HepG2 (cell line): Measurements from ENCODE around the gene DLX6. TPM values are rescaled to one million over a fixed set of nuclear protein-coding genes. Genes with fewer than 3 reads are reported as not detected.

ENCODE experiments used
- ATAC-seq: fragments of 200-7000 bp; cut with Tn5 transposase; 3 replicates; pipeline ENCODE4 v1.9.1; 2020; ENCODE audit warnings: mild to moderate bottlenecking, moderate library complexity
- BruUV-seq: library from RNA; stranded (reverse); fragments of 400-500 nt; replicated peaks from 2 replicates; lab custom pipeline; 2021; lab: Mats Ljungman, UMichigan
- CTCF ChIA-PET: fragments of 300-600 bp; formaldehyde crosslinking; extraction: SDS; loops from one replicate; lab custom pipeline; 2021; ENCODE audit warnings: low total read pairs, inconsistent platforms, low intra/inter-chr PET ratio; lab: Yijun Ruan, JAX
- POLR2A ChIA-PET: fragments of 350-600 bp; sonication (Branson Sonifier 250); formaldehyde crosslinking; loops from one replicate; lab custom pipeline; 2020; ENCODE audit warnings: antibody characterized with exemption, inconsistent platforms; lab: Yijun Ruan, JAX
- DNase-seq: peaks from one replicate; pipeline ENCODE4 v3.0.0-alpha.2; 2015; ENCODE audit warnings: low spot score
- FAIRE-seq: peaks from 3 replicates; lab custom pipeline; 2011; peaks lifted over from hg19 to GRCh38; lab: Jason Lieb, UNC
- H2AFZ ChIP-seq: one replicate; pipeline ENCODE4 v1.6.1; 2011; ENCODE audit warnings: low read length, inconsistent platforms
- H3K27ac ChIP-seq: fragments of 300-600 bp; 3 replicates; pipeline ENCODE4 v1.8.0; 2011; ENCODE audit warnings: mixed run types, mild to moderate bottlenecking, mixed read lengths, low read length, inconsistent platforms; ENCODE audit not compliant: insufficient read depth; ENCODE audit errors: extremely low read length
- H3K27me3 ChIP-seq, 2 experiments: fragments of 200-600 bp in 1 of 2; 2 replicates in 1 of 2; 3 replicates in 1 of 2; pipeline versions ENCODE4 v1.6.0 to v1.8.0; 2011; ENCODE audit warnings: low read length in 2 of 2, mild to moderate bottlenecking in 2 of 2, moderate library complexity in 2 of 2, inconsistent platforms in 1 of 2; ENCODE audit not compliant: insufficient read depth in 2 of 2, control insufficient read depth in 1 of 2
- H3K36me3 ChIP-seq, 2 experiments: fragments of 200-600 bp in 1 of 2; replicated peaks in 1 of 2; 2 replicates in 1 of 2; 3 replicates in 1 of 2; pipeline versions ENCODE4 v1.5.1 to v1.8.0; 2011; ENCODE audit warnings: low read length in 2 of 2, inconsistent platforms in 1 of 2; ENCODE audit not compliant: insufficient read depth in 2 of 2, control insufficient read depth in 1 of 2
- H3K4me1 ChIP-seq: 2 replicates; pipeline ENCODE4 v1.5.1; 2012; ENCODE audit warnings: low read length, inconsistent platforms; ENCODE audit not compliant: insufficient read depth
- H3K4me2 ChIP-seq: 2 replicates; pipeline ENCODE4 v1.6.0; 2011; ENCODE audit warnings: low read depth, low read length, inconsistent platforms
- H3K4me3 ChIP-seq, 3 experiments: fragments of 200-600 bp in 1 of 3; sonication (generic), shearing (Covaris generic) in 1 of 3; replicated peaks in 1 of 3; 2 replicates each; pipeline ENCODE4 v1.5.1; 2011 to 2016; ENCODE audit warnings: low read length in 3 of 3, inconsistent platforms in 2 of 3, low read depth in 2 of 3, mild to moderate bottlenecking in 2 of 3, control low read depth in 1 of 3, mixed read lengths in 1 of 3; ENCODE audit not compliant: insufficient read depth in 1 of 3
- H3K79me2 ChIP-seq: one replicate; pipeline ENCODE4 v1.6.1; 2011; ENCODE audit warnings: low read length, inconsistent platforms; ENCODE audit not compliant: insufficient read depth
- H3K9ac ChIP-seq: 2 replicates; pipeline ENCODE4 v1.6.0; 2011; ENCODE audit warnings: mild to moderate bottlenecking, low read depth, low read length, inconsistent platforms; ENCODE audit not compliant: insufficient read depth
- H3K9me3 ChIP-seq: 2 replicates; pipeline ENCODE4 v1.5.1; 2012; ENCODE audit warnings: mild to moderate bottlenecking, low read length
- H4K20me1 ChIP-seq: 2 replicates; pipeline ENCODE4 v1.6.0; 2011; ENCODE audit warnings: inconsistent platforms, mild to moderate bottlenecking, low read length, moderate library complexity; ENCODE audit not compliant: insufficient read depth
- ARID3A ChIP-seq: IDR thresholded peaks from 2 replicates; pipeline ENCODE4 v1.6.1; 2012; ENCODE audit warnings: low read depth, low read length, improper control_type of control experiment
- IKZF4 ChIP-seq: sonication (generic); formaldehyde crosslinking; IDR thresholded peaks from 2 replicates; pipeline ENCODE4 v1.5.1; 2020; ENCODE audit warnings: borderline replicate concordance, mild to moderate bottlenecking, low read depth, missing genetic modification reagents; ENCODE audit errors: not compliant biosample characterization
- KLF11 ChIP-seq: IDR thresholded peaks from 2 replicates; pipeline ENCODE4 v1.6.1; 2016; ENCODE audit warnings: missing compliant biosample characterization
- NFKBIZ ChIP-seq: IDR thresholded peaks from 2 replicates; pipeline ENCODE4 v1.6.1; 2018; ENCODE audit warnings: missing genetic modification reagents, missing compliant biosample characterization
- NR2C2 ChIP-seq: sonication (generic); formaldehyde crosslinking; IDR thresholded peaks from 2 replicates; pipeline ENCODE4 v1.4.0; 2020; ENCODE audit warnings: missing genetic modification reagents, mild to moderate bottlenecking, moderate library complexity, borderline replicate concordance
- PREB ChIP-seq: sonication (generic); formaldehyde crosslinking; IDR thresholded peaks from 2 replicates; pipeline ENCODE4 v1.4.0; 2020; ENCODE audit warnings: missing genetic modification reagents
- RXRB ChIP-seq: IDR thresholded peaks from 2 replicates; pipeline ENCODE4 v1.6.1; 2016; ENCODE audit warnings: borderline replicate concordance, missing genetic modification reagents, missing compliant biosample characterization
- SMAD3 ChIP-seq: sonication (generic); formaldehyde crosslinking; IDR thresholded peaks from 2 replicates; pipeline ENCODE4 v1.4.0; 2020; ENCODE audit warnings: missing genetic modification reagents
- SMAD9 ChIP-seq: sonication (generic); formaldehyde crosslinking; IDR thresholded peaks from 2 replicates; pipeline ENCODE4 v1.5.1; 2020; ENCODE audit warnings: mild to moderate bottlenecking, missing genetic modification reagents
- SP5 ChIP-seq: IDR thresholded peaks from 2 replicates; pipeline ENCODE4 v1.6.1; 2016; ENCODE audit warnings: low read depth, borderline replicate concordance
- TAF15 ChIP-seq: fragments of 200-400 bp; formaldehyde crosslinking; IDR thresholded peaks from one replicate; pipeline ENCODE4 v1.6.1; 2018; ENCODE audit warnings: mild to moderate bottlenecking, low read depth, low read length; ENCODE audit not compliant: poor library complexity, severe bottlenecking
- ZNF160 ChIP-seq: sonication (generic); formaldehyde crosslinking; IDR thresholded peaks from 2 replicates; pipeline ENCODE4 v1.8.0; 2022; ENCODE audit warnings: mild to moderate bottlenecking, inconsistent platforms, missing genetic modification reagents
- ZNF512 ChIP-seq: sonication (generic); formaldehyde crosslinking; IDR thresholded peaks from 2 replicates; pipeline ENCODE4 v1.4.0; 2020; ENCODE audit warnings: mild to moderate bottlenecking, missing genetic modification reagents
- ZNF687 ChIP-seq: sonication (generic); formaldehyde crosslinking; IDR thresholded peaks from 2 replicates; pipeline ENCODE4 v1.5.1; 2020; ENCODE audit warnings: mild to moderate bottlenecking, missing genetic modification reagents, moderate library complexity
- ZNF740 ChIP-seq: sonication (generic); formaldehyde crosslinking; IDR thresholded peaks from 2 replicates; pipeline ENCODE4 v1.4.0; 2020; ENCODE audit warnings: missing genetic modification reagents
- in situ Hi-C: cut with HindIII; loops from 2 replicates; pipeline ENCODE4 v1.10.0; 2017; ENCODE audit warnings: low pct_unique_long_range_greater_than_20kb; ENCODE audit not compliant: extremely low pct_ligation_motif_present
- intact Hi-C: fragments of 100-400 bp; cut with micrococcal nuclease; formaldehyde crosslinking; loops from one replicate; pipeline ENCODE4 v1.10.0; 2022; ENCODE audit not compliant: unreplicated experiment
- polyA plus RNA-seq, 8 experiments: library from polyadenylated mRNA; depleted of rRNA in 3 of 8; stranded (reverse) in 7 of 8; unstranded in 1 of 8; fragments of >200 nt; fragmentation: Illumina TruSeq in 4 of 8; extraction: Trizol in 4 of 8; gene quantifications; 2 replicates each; pipeline versions ENCODE4 v1.2.1 to v1.2.3, GENCODE V29; 2011 to 2016; ENCODE audit warnings: low read depth in 4 of 8, missing spikeins in 1 of 8, mixed read lengths in 1 of 8; ENCODE audit not compliant: insufficient read depth in 1 of 8
- total RNA-seq, 5 experiments: library from RNA; depleted of rRNA; stranded (reverse); fragments of >200 nt; fragmentation: Illumina TruSeq; extraction: Trizol; gene quantifications; 2 replicates each; pipeline ENCODE4 v1.2.3, GENCODE V29; 2016; ENCODE audit warnings: low read depth in 1 of 5

The DLX6 gene
- total and polyA plus RNA-seq, 2 of the 13 experiments (the other 11 are each of a cell fraction or from before 2014, with no cell fraction given), result 3.5 to 5.5 TPM

GRCh38 chr7:96970739-96971138 is 34.6 kb upstream of the DLX6 start:
- no peak overlapping the region for H2AFZ ChIP-seq
- intact Hi-C loops, result loop anchor here (2.0 kb wide), 1 partner anchor 34 kb away; the partner anchor contains the start of gene DLX6
- peak overlapping the region; percentile 64 for H3K4me2 ChIP-seq
- CTCF ChIA-PET, result no interaction called here
- no peaks in the 10 kb centered on the region for H4K20me1 ChIP-seq
- H3K27me3 ChIP-seq, result no peaks in the 10 kb centered on the region
- peaks cover 42% of the 10 kb centered on the region for H3K4me1 ChIP-seq
- no peaks in the 10 kb centered on the region for H3K79me2 ChIP-seq
- FAIRE-seq (peak; percentile 99), DNase-seq (peak; percentile 96), ATAC-seq (peak; percentile 98)
- H3K36me3 ChIP-seq, result peaks cover 6 to 9% of the 10 kb centered on the region in 2 experiments; a peak in 4 of 5 replicates
- peak overlapping the region in 1 of 3 experiments; percentile 17; a peak in 1 of 6 replicates for H3K4me3 ChIP-seq
- H3K27ac ChIP-seq, result peak overlapping the region; percentile 75
- H3K9me3 ChIP-seq, result no peaks in the 10 kb centered on the region
- no TSS peak for BruUV-seq
- in situ Hi-C loops, result no loop called here
- peak overlapping the region; percentile 27 for H3K9ac ChIP-seq
- POLR2A ChIA-PET, result interaction anchor here (0.8 to 2.3 kb wide), 3 partner anchors 9 to 46 kb away, joined by 3 to 10 read pairs (median 3); partner anchors contain the start of gene DLX6
- no peak for TF ChIP-seq PREB
- TF ChIP-seq SMAD3, result peak; percentile 63; the same call in 1 of the 2 replicates
- no peak for TF ChIP-seq ZNF512
- peak; percentile 98 for TF ChIP-seq RXRB
- peak; percentile 69; the same call in 1 of the 2 replicates for TF ChIP-seq ARID3A
- TF ChIP-seq NR2C2 (CRISPR knock-in tag), result peak; percentile 64; the same call in 1 of the 2 replicates
- no peak for TF ChIP-seq IKZF4
- TF ChIP-seq ZNF160, result no peak
- TF ChIP-seq NFKBIZ, result no peak
- peak; percentile 12; the same call in 1 of the 2 replicates for TF ChIP-seq SP5 (CRISPR knock-in tag)
- TF ChIP-seq ZNF740 (CRISPR knock-in tag), result no peak
- no peak for TF ChIP-seq SMAD9 (CRISPR knock-in tag)
- TF ChIP-seq ZNF687 (CRISPR knock-in tag), result no peak
- TF ChIP-seq TAF15, result no peak
- TF ChIP-seq KLF11 (CRISPR knock-in tag), result no peak
